A673 (cell line): Measurements from ENCODE around the gene CYP46A1. TPM values are rescaled to one million over a fixed set of nuclear protein-coding genes. Genes with fewer than 3 reads are reported as not detected.

Experiments
- BruUV-seq: library from RNA; stranded (reverse); fragments of 400-500 nt; replicated peaks from 2 replicates; lab custom pipeline; 2021; lab: Mats Ljungman, UMichigan
- CTCF ChIA-PET: fragments of 300-600 bp; sonication (Branson Sonifier 250); formaldehyde crosslinking; loops from one replicate; lab custom pipeline; 2022; ENCODE audit warnings: antibody characterized with exemption; lab: Charles Lee
- POLR2A ChIA-PET: fragments of 300-600 bp; sonication (Branson Sonifier 250); formaldehyde crosslinking; loops from one replicate; lab custom pipeline; 2022; ENCODE audit warnings: antibody characterized with exemption; ENCODE audit not compliant: low non-redundant PET; lab: Charles Lee
- DNase-seq: peaks from one replicate; pipeline ENCODE4 v3.0.0-alpha.2; 2015; ENCODE audit warnings: low spot score
- H3K27ac ChIP-seq: fragments of 200-600 bp; sonication (generic); 2 replicates; pipeline ENCODE4 v1.5.1; 2016; ENCODE audit warnings: mixed run types, low read depth, mild to moderate bottlenecking, mixed read lengths, antibody characterized with exemption, low read length; ENCODE audit not compliant: poor library complexity, severe bottlenecking
- H3K27me3 ChIP-seq: fragments of 200-600 bp; sonication (generic); replicated peaks from 2 replicates; pipeline ENCODE4 v1.6.1; 2017; ENCODE audit warnings: mixed run types, low read depth, mild to moderate bottlenecking, mixed read lengths, antibody characterized with exemption, low read length; ENCODE audit not compliant: insufficient read depth, poor library complexity
- H3K36me3 ChIP-seq: fragments of 200-600 bp; sonication (generic); 2 replicates; pipeline ENCODE4 v1.6.1; 2016; ENCODE audit warnings: mixed run types, mild to moderate bottlenecking, mixed read lengths, antibody characterized with exemption, low read length; ENCODE audit not compliant: insufficient read depth, poor library complexity, severe bottlenecking
- H3K4me1 ChIP-seq: fragments of 200-600 bp; sonication (generic); 2 replicates; pipeline ENCODE4 v1.6.1; 2017; ENCODE audit warnings: mixed run types, mild to moderate bottlenecking, mixed read lengths, antibody characterized with exemption, low read length; ENCODE audit not compliant: insufficient read depth, poor library complexity, severe bottlenecking
- H3K4me3 ChIP-seq: fragments of 200-600 bp; sonication (generic); 2 replicates; pipeline ENCODE4 v1.5.1; 2016; ENCODE audit warnings: low read depth, mixed run types, mild to moderate bottlenecking, mixed read lengths, low read length; ENCODE audit not compliant: poor library complexity, severe bottlenecking
- H3K9me3 ChIP-seq: fragments of 200-600 bp; sonication (generic); 2 replicates; pipeline ENCODE4 v1.6.1; 2016; ENCODE audit warnings: mixed run types, low read depth, mild to moderate bottlenecking, mixed read lengths, antibody characterized with exemption, low read length; ENCODE audit not compliant: poor library complexity, severe bottlenecking
- EZH2 ChIP-seq: fragments of 200-600 bp; sonication (generic); IDR thresholded peaks from 2 replicates; pipeline ENCODE4 v1.6.1; 2017; ENCODE audit warnings: borderline replicate concordance, low read depth, mild to moderate bottlenecking, mixed read lengths, antibody characterized with exemption, low read length; ENCODE audit not compliant: poor library complexity, severe bottlenecking
- intact Hi-C: fragments of 100-400 bp; cut with micrococcal nuclease; formaldehyde crosslinking; loops from one replicate; pipeline ENCODE4 v1.10.0; 2022; ENCODE audit not compliant: unreplicated experiment
- total RNA-seq: library from RNA; stranded (reverse); gene quantifications from 2 replicates; pipeline ENCODE4 v1.2.3, GENCODE V29; 2021
- TF ChIP-seq, protein P1 (sequence below): fragments of 300-800, 200-600 bp; sonication (generic); conservative IDR thresholded peaks from 2 replicates; pipeline ENCODE4 v1.5.1; 2017; ENCODE audit warnings: low read depth, mild to moderate bottlenecking, antibody characterized with exemption, low read length, moderate library complexity, mixed read lengths

CYP46A1 gene
- total RNA-seq, 1 experiment from 2014 or later, result not detected

DNA sequence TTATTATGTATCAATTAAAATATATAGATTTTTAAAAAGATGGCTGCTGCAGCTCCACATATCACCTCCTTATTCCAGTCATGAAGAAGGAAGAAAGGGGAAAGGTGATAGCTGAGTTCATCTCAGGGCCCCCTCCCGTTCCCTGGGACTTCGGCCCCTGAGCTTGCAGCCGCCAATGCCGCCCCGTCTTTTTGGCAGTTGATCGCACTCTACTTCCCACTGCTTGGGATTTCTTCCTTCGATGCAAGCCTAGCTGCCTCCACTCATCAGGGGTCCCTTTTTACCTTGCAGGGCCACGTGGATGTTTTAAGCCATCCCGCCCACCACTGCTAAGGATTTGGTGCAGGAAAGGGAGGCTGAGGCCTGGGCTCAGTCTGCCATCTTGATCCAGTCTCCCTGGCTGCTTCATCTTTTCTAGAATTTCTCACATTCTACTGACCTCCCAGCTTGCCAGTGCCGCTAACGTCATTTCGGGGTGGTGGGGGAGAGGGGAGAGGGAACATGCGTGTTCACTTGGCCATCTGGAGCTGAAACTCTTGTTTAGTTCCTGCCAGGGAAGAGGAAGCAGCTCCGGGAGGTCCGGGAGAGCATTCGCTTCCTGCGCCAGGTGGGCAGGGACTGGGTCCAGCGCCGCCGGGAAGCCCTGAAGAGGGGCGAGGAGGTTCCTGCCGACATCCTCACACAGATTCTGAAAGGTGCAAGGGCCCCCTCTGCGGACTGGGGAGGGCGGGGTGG lies 31.3 kb downstream of the CYP46A1 start:
- Histone ChIP-seq H3K27me3 (peaks cover 12% of the 10 kb centered on the region), H3K4me1 (no peaks in the 10 kb centered on the region), H3K36me3 (no peaks in the 10 kb centered on the region), H3K27ac (no peak overlapping the region), H3K9me3 (no peaks in the 10 kb centered on the region), H3K4me3 (no peak overlapping the region)
- BruUV-seq, result no TSS peak
- intact Hi-C loops, result no loop called here
- DNase-seq, result no peak
- CTCF ChIA-PET, result no interaction called here
- TF ChIP-seq, protein P1, sequence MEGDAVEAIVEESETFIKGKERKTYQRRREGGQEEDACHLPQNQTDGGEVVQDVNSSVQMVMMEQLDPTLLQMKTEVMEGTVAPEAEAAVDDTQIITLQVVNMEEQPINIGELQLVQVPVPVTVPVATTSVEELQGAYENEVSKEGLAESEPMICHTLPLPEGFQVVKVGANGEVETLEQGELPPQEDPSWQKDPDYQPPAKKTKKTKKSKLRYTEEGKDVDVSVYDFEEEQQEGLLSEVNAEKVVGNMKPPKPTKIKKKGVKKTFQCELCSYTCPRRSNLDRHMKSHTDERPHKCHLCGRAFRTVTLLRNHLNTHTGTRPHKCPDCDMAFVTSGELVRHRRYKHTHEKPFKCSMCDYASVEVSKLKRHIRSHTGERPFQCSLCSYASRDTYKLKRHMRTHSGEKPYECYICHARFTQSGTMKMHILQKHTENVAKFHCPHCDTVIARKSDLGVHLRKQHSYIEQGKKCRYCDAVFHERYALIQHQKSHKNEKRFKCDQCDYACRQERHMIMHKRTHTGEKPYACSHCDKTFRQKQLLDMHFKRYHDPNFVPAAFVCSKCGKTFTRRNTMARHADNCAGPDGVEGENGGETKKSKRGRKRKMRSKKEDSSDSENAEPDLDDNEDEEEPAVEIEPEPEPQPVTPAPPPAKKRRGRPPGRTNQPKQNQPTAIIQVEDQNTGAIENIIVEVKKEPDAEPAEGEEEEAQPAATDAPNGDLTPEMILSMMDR, result no peak
- no peak for TF ChIP-seq EZH2
- POLR2A ChIA-PET, result no interaction called here

DNA sequence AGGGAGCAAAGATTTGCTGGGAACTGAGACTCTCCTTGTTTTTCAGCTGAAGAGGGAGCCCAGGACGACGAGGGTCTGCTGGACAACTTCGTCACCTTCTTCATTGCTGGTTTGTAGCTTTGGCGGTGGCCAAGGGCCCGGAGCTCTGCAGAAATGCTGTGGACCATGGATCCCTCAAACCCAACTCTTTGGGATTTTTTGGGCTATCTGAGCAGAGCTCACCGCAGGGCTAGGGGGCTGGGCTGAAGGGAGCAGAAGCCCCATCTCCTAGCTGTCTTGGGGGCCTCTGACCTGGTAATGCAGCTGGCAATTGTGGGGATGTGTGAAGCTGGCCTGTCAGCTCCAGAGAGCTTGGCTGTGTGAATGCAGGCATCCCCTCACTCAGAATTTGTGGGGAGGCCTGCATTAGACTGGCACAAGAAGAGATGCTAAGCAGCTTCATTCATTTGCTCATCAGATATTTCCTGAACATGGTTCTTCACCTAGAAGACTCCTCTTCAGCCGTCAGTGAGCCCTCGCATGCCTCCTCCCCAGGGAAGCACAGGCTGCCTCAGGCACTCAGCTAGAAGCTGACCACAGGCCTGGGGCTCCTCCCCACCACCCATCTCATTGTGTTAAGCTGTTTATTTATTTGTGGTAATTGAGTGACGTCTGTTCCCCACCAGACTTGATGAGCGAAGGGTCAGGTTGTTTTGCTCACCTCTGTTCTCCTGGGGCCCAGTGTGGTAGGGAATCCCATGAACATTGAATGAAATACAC lies 32.2 kb downstream of the CYP46A1 start:
- Histone ChIP-seq H3K4me1 (no peaks in the 10 kb centered on the region), H3K9me3 (no peaks in the 10 kb centered on the region), H3K27ac (no peak overlapping the region), H3K4me3 (no peak overlapping the region), H3K36me3 (no peaks in the 10 kb centered on the region), H3K27me3 (peaks cover 10% of the 10 kb centered on the region)
- ChIA-PET POLR2A (no interaction called here), CTCF (no interaction called here)
- DNase-seq, result no peak
- no peak for TF ChIP-seq EZH2
- TF ChIP-seq, protein P1, result no peak
- intact Hi-C loops, result no loop called here
- BruUV-seq, result no TSS peak

DNA sequence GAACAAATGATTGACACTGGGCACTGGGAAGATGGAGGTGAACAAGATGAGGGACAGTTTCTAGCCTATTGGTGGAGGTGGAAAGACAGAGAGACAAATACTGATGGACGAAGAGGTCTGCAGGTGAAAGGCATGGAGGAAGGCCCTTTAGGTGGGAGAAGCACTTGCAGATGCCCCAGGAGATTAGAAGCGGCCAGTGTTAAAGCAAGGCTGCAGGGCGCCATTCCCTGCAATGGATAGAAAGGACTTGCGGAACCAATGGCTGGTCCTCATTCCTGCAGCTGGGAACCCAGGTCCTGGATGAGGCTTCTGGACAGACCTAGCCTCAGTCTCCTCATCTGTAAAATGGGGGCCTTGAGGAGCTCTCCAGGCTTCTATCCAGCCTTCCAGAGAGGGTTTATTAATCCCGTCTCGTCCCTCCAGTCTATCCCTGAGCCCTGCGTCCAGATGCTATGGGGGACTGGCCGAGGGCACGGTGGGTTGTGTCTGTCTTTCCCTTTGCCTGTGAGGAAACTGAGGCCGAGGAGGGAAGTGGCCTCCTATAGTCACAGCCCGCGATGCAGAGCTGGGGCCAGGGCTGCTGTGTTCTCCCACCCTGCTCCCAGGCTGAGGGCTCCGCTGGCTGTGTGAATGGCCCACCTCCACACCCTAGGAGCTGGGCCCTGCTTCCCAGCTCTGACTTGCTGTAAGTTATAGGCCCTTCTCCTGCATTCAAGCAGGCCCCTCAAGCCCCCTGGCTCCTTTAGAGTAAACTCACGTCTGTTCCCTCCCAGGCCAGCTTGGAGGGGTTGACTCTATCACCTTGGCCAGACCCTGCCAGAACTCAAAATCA lies 33.0 kb downstream of the CYP46A1 start:
- DNase-seq, result no peak
- Histone ChIP-seq H3K27me3 (peaks cover 2% of the 10 kb centered on the region), H3K27ac (no peak overlapping the region), H3K4me1 (no peaks in the 10 kb centered on the region), H3K9me3 (no peaks in the 10 kb centered on the region), H3K36me3 (no peaks in the 10 kb centered on the region), H3K4me3 (no peak overlapping the region)
- BruUV-seq, result no TSS peak
- TF ChIP-seq, protein P1, result no peak
- TF ChIP-seq EZH2, result no peak
- ChIA-PET POLR2A (no interaction called here), CTCF (no interaction called here)
- intact Hi-C loops, result no loop called here
